ENCODE data around the gene DDRGK1.

GRCh38 chr20:3173610-3174441 is 30.7 kb downstream of the DDRGK1 start:
- no peak for TF ChIP-seq CTCF (conservative IDR thresholded peaks at IDR 0.05; ENCODE audit: low read length)
- TF ChIP-seq EZH2phosphoT487 (IDR thresholded peaks at IDR 0.05; ENCODE audit: borderline replicate concordance), result no peak

Measured in Loucy (cell line).